GM12892 (cell line): ENCODE measurements around the gene RPTOR.
"Not testable (repeated sequence)": the region's sequence is repeated elsewhere in the genome, so short reads cannot be mapped to it uniquely, and the experiment has no call there.

Source experiments
- DNase-seq: peaks from one replicate; pipeline ENCODE4 v3.0.0; 2011; ENCODE audit not compliant: insufficient read length
- FAIRE-seq: peaks from 2 replicates; lab custom pipeline; 2011; peaks lifted over from hg19 to GRCh38; lab: Jason Lieb, UNC
- POLR2A ChIP-seq: IDR thresholded peaks from 2 replicates; pipeline ENCODE4 v1.6.1; 2011; ENCODE audit warnings: low read depth, low read length, control low read depth
- POLR2AphosphoS5 ChIP-seq: IDR thresholded peaks from 2 replicates; pipeline ENCODE4 v1.6.1; 2011; ENCODE audit warnings: low read depth, low read length, control low read depth
- TAF1 ChIP-seq: IDR thresholded peaks from 2 replicates; pipeline ENCODE4 v1.6.1; 2011; ENCODE audit warnings: low read depth, mild to moderate bottlenecking, control low read depth, low read length, borderline replicate concordance

Gene RPTOR

GRCh38 chr17:80621335-80621996, 76.8 kb downstream of the RPTOR start:
- TF ChIP-seq POLR2A (no peak), POLR2AphosphoS5 (no peak), TAF1 (no peak)
- no peak for DNase-seq
- FAIRE-seq = no peak

DNA sequence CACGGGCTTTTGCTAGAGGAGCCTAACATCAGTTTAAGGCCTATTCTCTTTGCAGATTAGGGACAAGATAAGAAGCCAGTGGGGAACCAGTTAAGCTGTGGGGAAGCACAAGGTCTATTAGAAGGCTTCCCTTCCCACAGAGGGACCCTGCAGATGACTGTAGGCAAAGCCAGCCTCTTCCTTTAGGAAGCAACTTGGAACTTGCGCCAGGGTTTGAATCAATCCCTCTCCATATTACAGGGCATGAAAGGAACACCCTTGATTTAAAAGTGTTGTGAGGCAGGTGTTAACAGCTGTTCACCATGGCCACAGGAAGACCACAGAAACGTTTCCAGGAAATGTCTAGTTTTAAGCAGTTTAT, 77.3 kb downstream of the RPTOR start:
- no peak for DNase-seq
- no peak for FAIRE-seq
- TF ChIP-seq TAF1 (no peak), POLR2A (no peak), POLR2AphosphoS5 (no peak)

DNA sequence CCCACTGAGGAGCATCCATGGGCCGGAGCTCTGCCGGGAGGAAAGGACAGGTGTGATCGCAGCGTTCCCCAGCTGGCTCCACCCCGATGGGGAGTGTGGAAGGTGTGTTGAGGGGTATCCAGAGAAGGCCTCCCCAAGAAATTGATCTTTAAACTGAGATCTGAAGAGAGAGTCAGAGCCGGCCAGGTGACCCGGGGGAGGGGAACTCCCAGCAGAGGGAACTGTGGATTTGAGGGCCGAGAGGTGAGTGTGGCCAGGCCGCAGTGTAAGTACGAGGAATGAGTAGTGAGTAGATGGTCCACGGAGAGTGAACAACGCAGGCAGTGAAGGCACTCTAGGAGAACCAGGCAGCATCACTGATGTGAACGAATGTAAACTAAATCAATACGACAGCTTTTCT, 80.2 kb downstream of the RPTOR start:
- no peak for FAIRE-seq
- no peak for DNase-seq
- TF ChIP-seq TAF1 (no peak), POLR2A (no peak), POLR2AphosphoS5 (no peak)

- FAIRE-seq (no peak), DNase-seq (no peak)
- no peak for TF ChIP-seq POLR2A
- no peak for TF ChIP-seq TAF1
These were observed 81.0 kb downstream of the RPTOR start for GRCh38 chr17:80625627-80626026.

DNA sequence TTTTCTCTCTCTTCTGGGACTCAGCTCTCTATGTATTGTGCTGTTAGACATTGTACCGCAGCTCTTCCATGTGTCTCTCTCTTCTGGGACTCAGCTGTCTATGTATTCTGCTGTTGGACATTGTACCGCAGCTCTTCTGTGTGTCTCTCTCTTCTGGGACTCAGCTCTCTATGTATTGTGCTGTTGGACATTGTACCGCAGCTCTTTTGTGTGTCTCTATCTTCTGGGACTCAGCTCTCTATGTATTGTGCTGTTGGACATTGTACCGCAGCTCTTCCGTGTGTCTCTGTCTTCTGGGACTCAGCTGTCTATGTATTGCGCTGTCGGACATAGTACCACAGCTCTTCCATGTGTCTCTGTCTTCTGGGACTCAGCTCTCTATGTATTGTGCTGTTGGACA, 84.2 kb downstream of the RPTOR start:
- FAIRE-seq, DNase-seq: not testable (repeated sequence)

- DNase-seq (no peak), FAIRE-seq (no peak)
- no peak for TF ChIP-seq TAF1
- no peak for TF ChIP-seq POLR2AphosphoS5
- TF ChIP-seq POLR2A = no peak
These were observed 84.8 kb downstream of the RPTOR start for GRCh38 chr17:80629298-80630028.

DNA sequence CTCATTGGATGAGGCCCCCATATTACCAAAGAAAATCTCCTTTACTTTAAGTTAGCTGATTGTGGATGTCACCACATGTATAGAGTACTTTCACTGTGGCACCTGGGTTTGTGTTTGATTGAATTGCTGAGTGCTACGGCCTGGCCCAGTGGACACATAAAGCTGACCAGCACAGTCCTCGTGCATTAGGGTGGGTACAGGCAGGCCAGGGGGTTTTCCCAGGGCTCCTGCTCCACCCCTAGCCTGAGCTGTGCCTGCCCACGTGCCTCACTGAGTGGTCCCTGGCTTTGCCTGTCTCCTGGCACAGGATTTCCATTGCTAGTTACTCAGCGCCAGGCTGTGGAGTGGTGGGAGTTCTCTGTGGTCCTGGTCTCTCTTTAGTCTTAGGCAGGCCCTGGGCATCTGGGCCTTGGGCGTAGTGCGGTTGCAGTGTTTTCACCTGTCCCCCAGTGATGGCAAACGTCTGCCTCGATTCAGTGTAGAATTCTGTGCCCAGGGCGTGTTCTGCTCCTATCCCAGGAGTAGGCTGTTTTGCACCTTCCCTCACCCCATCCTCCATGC, 86.0 kb downstream of the RPTOR start:
- no peak for FAIRE-seq
- DNase-seq = no peak

DNA sequence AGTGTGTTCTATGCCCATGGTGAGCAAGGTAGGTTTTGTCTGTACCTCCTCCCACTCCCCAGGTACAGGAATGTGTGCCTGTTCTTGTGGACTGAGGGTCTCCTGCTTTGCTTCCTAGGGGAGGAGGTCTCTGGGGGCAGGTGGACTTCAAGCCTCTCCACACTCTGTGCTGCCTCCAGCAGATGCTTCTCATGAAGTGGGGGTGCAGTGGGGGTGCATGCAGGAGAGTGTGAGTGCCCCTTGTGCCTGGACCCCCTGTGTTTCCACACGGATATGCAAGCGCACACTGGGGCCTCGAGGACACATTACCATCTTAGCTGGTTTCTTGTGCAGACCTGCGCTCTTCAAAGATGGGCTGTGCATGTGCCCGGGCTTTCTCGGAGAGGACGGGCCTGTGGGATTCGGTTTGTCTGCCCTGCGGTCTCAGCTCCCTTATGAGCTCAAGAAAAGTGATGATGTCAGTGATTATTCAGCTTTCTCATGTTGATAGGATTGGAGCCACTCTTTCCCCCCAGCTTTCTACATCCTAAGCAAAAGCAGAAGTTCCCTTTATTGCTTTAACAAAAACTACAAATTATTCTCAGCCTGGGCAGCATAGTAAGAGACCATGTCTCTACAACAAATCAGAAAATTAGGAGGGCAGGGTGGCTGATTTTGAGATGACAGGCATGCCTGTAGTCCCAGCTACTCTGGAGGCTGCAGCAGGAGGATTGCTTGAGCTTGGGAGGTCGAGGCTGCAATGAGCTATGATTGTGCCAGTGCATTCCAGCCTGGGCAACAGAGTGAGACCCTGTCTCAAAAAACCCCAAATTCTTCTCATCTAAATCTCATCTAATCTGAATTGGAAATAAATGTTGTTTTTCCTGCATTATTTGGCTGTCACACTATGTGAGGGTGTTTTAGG, 86.8 kb downstream of the RPTOR start:
- no peak for DNase-seq
- no peak for FAIRE-seq
- TF ChIP-seq POLR2AphosphoS5 (no peak), POLR2A (no peak), TAF1 (no peak)

More for the DNA sequence above, 86.0 kb downstream of the RPTOR start:
- no peak for TF ChIP-seq POLR2A
- TF ChIP-seq POLR2AphosphoS5 = no peak
- no peak for TF ChIP-seq TAF1

DNA sequence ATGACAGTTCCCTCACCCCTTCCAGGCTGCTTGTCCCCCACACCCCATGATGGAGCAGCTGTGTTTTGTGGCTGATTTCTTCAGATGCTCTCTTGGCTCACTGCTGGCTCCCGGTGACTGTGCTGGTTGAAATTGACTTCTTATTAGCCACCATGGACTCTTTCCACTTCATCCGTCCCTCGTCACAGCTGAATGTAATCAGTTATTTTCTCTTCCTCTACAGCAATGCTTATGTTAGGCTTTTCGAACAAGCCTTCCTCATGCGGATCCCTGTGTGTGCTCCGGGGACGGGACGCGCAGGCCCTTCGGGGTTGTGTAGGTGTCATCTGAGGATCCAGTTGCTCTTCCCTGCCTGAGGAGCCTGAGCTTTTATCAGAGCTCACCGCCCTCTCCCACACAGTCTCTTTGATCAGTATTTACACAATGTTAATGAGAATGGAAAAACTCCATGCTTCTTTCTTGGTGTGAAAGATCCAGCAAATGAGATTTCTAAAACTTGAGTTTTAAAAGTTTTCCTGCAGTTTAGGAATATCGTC, 87.5 kb downstream of the RPTOR start:
- TF ChIP-seq TAF1 = no peak
- no peak for TF ChIP-seq POLR2AphosphoS5
- no peak for TF ChIP-seq POLR2A
- DNase-seq = no peak
- FAIRE-seq = no peak

GRCh38 chr17:80633207-80633606, 88.6 kb downstream of the RPTOR start:
- TF ChIP-seq POLR2AphosphoS5 (no peak), POLR2A (no peak), TAF1 (no peak)
- no peak for FAIRE-seq

GRCh38 chr17:80633994-80634566, 89.4 kb downstream of the RPTOR start:
- FAIRE-seq (peak; percentile 82), DNase-seq (no peak)
- TF ChIP-seq TAF1 = no peak
- no peak for TF ChIP-seq POLR2A
- TF ChIP-seq POLR2AphosphoS5 = no peak; the same call in 1 of the 2 replicates

More at GRCh38 chr17:80633207-80633606, 88.6 kb downstream of the RPTOR start:
- DNase-seq = no peak
